Mucosa of rectum (tissue), 2 donors: ENCODE measurements around the gene BMERB1.
"Not testable (repeated sequence)": the region's sequence is repeated elsewhere in the genome, so short reads cannot be mapped to it uniquely, and the experiment has no call there.

Experiments
- H3K27ac ChIP-seq, 2 donors: one replicate each; pipeline ENCODE4 v1.7.0; 2013; ENCODE audit warnings: inconsistent platforms in 2 of 2, low read depth in 2 of 2, low read length in 2 of 2
- H3K27me3 ChIP-seq, 2 donors: one replicate each; pipeline ENCODE4 v1.7.0; 2013; ENCODE audit warnings: low read length in 2 of 2; ENCODE audit not compliant: control insufficient read depth in 2 of 2, insufficient read depth in 2 of 2
- H3K36me3 ChIP-seq, 2 donors: one replicate each; pipeline ENCODE4 v1.7.0; 2013; ENCODE audit warnings: low read length in 2 of 2; ENCODE audit not compliant: control insufficient read depth in 2 of 2, insufficient read depth in 2 of 2
- H3K4me1 ChIP-seq, 2 donors: one replicate each; pipeline ENCODE4 v1.7.0; 2013; ENCODE audit warnings: low read length in 2 of 2, mild to moderate bottlenecking in 1 of 2; ENCODE audit not compliant: control insufficient read depth in 2 of 2, insufficient read depth in 2 of 2
- H3K4me3 ChIP-seq, 2 donors: one replicate each; pipeline ENCODE4 v1.7.0; 2013; ENCODE audit warnings: low read length in 2 of 2
- H3K9ac ChIP-seq, 2 donors: one replicate each; pipeline ENCODE4 v1.7.0; 2013; ENCODE audit warnings: low read length in 2 of 2, low read depth in 1 of 2, mild to moderate bottlenecking in 1 of 2
- H3K9me3 ChIP-seq, 2 donors: one replicate each; pipeline ENCODE4 v1.7.0; 2013; ENCODE audit warnings: low read length in 2 of 2; ENCODE audit not compliant: control insufficient read depth in 2 of 2
- donor health status: healthy.
- donor health status: Normal muscosa, but diverticular disease.

Gene BMERB1

DNA sequence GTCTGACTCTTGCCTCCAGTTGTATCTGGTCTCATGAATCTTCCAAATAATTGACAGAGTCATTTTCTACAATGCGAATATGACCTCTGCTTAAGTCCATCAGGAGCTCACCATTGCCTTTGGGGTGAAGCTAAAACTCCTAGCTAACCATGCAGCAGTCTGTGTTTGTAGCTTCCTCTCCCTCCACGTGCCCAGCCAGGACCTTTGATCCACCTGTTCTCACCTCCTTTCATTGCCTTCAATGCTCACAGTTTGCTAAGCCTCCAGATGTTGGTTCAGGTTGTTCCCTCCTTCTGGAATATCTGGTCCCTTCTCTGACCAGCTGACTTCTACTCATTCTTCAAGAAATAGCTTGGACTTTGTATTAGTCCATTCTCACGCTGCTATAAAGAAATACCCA, 23.0 kb downstream of the BMERB1 start:
- Histone ChIP-seq H3K36me3 (no peaks in the 10 kb centered on the region), H3K4me1 (peaks cover 0 to 2% of the 10 kb centered on the region in 2 donors), H3K27ac (no peak overlapping the region), H3K4me3 (no peak overlapping the region), H3K27me3 (no peaks in the 10 kb centered on the region), H3K9ac (no peak overlapping the region), H3K9me3 (no peaks in the 10 kb centered on the region)

DNA sequence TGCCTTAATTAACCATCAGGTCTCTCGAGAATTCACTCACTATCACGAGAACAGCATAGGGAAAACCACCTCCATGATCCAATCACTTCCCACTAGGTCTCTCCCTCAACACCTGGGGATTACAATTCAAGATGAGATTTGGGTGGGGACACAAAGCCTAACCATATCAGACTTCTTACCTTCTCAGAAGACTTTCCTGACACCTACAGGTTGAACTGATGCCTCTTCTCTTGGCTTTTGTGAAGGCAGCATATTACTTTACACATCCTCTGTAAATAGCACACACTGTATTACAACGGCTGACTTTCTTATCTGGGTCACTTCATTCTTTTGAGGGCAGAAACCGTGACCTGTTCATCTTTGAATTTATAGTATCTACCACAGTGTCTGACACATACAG, 23.6 kb downstream of the BMERB1 start:
- no peaks in the 10 kb centered on the region for H3K27me3 ChIP-seq
- H3K9me3 ChIP-seq, result no peaks in the 10 kb centered on the region
- no peaks in the 10 kb centered on the region for H3K36me3 ChIP-seq
- H3K27ac ChIP-seq, result no peak overlapping the region
- H3K4me1 ChIP-seq, result peaks cover 0 to 2% of the 10 kb centered on the region in 2 donors
- no peak overlapping the region for H3K4me3 ChIP-seq
- H3K9ac ChIP-seq, result no peak overlapping the region

DNA sequence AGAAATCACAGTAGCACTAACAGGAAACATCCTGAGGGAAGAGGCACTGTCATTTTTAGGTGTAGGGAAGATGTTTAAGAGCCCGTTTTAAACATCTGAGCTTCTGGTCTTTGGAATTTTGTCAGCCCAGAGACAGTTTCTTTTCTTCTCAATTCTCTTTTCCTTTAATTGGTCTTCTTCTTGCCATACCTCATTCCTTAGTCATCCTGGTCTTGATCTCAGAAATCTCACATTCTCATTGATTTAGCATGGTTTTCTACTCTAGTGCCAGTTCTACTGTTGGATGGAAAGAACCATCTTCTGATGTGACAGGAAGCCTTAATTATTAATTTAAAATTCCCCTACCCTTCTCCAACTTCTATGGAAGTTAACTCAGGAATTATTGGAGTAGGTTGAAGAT, 25.4 kb downstream of the BMERB1 start:
- H3K4me3 ChIP-seq, result no peak overlapping the region
- H3K9me3 ChIP-seq, result no peaks in the 10 kb centered on the region
- no peak overlapping the region for H3K27ac ChIP-seq
- H3K9ac ChIP-seq, result no peak overlapping the region
- no peaks in the 10 kb centered on the region for H3K27me3 ChIP-seq
- H3K4me1 ChIP-seq, result peaks cover 0 to 2% of the 10 kb centered on the region in 2 donors
- H3K36me3 ChIP-seq, result no peaks in the 10 kb centered on the region

DNA sequence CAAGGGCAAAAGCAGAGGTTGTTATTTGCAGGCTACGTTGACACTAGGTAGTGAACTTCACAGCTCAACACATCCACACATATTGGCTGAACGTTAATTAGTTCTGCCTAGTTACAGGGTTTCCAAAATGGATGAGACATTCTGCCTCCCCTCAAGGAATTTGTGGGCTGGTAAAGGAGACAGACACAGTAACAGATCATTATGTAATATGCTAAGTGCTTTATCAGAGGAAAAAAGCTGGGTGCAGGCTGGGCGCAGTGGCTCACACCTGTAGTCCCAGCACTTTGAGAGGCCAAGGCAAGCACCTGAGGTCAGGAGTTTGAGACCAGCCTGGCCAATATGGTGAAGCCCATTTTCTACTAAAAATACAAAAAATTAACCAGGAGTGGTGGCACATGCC, 26.2 kb downstream of the BMERB1 start:
- Histone ChIP-seq H3K27ac (no peak overlapping the region), H3K9ac (no peak overlapping the region), H3K9me3 (no peaks in the 10 kb centered on the region), H3K4me1 (peaks cover 0 to under 1% of the 10 kb centered on the region in 2 donors), H3K4me3 (no peak overlapping the region), H3K36me3 (no peaks in the 10 kb centered on the region), H3K27me3 (no peaks in the 10 kb centered on the region)

DNA sequence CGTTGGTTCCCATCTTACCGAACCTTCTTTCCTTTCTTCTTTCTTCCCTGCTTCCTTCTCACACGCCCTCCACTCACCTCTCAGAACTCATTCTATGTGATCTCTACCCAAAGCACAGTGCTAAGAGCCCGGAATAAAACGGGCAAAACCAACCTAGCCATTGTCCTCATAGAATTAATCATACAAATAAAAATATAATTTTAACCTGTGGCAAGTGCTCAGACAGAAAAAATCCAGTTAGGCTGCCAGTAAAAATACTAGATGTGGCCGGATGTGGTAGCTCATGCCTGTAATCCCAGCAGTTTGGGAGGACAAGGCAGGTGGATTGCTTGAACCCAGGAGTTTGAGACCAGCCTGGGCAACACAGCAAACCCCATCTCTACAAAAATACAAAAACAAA, 27.0 kb downstream of the BMERB1 start:
- Histone ChIP-seq H3K36me3 (no peaks in the 10 kb centered on the region), H3K9me3 (no peaks in the 10 kb centered on the region), H3K27me3 (no peaks in the 10 kb centered on the region), H3K9ac (no peak overlapping the region), H3K4me3 (no peak overlapping the region), H3K4me1 (no peaks in the 10 kb centered on the region), H3K27ac (no peak overlapping the region)

DNA sequence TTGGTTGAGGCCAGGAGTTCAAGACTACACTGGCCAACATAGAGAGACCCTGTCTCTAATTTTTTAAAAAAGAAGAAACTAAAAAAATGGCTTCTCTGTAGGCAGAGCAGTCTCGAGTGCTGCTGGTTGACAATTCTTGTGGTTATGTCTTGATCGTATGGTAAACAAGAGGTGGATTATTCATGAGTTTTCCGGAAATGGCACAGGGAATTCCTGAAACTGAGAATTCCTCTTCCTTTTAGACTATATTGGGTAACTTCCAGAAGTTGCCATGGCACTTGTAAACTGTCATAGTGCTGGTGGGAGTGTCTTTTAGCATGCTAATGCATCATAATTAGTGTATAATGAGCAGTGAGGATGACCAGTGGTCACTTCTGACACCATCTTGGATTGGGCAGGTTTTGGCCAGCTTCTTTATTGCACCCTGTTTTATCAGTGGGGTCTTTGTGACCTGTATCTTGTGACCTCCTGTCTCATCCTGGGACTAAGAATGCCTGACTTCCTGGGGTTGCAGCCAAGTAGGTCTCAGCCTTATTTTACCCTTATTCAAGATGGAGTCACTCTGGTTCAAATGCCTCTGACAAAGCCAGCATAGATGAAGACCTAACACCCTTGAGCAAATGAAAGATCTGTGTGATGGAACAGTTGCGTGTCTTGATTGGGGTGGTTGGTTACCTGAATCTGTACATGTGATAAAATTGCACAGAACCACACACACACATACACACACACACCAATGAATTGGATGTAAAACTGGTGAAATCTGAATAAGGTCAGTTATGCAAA, 30.2 kb downstream of the BMERB1 start:
- H3K9ac ChIP-seq, result no peak overlapping the region
- H3K27ac ChIP-seq, result no peak overlapping the region
- H3K4me3 ChIP-seq, result no peak overlapping the region
- no peaks in the 10 kb centered on the region for H3K4me1 ChIP-seq
- no peaks in the 10 kb centered on the region for H3K9me3 ChIP-seq
- H3K27me3 ChIP-seq, result no peaks in the 10 kb centered on the region
- H3K36me3 ChIP-seq, result no peaks in the 10 kb centered on the region

DNA sequence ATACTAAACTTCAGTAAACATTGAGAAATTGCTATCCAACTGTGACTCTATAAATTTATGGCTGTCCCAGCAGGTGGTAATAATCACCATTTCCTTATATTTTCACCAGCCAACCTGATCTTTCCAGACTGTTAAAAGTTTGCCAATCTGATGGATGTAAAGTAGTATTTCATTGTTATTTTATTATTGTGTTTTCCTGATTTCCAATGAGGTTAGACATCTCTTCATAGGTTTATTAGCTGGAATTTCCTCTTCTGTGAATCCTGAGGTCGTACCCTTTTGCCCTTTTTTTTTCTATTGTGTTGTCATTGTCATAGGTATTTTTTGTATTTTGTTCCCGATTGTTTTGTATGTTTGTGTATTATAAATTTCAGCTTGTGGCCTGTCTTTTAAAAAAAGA, 31.7 kb downstream of the BMERB1 start:
- Histone ChIP-seq H3K27me3 (no peaks in the 10 kb centered on the region), H3K9me3 (no peaks in the 10 kb centered on the region), H3K4me3 (no peak overlapping the region), H3K9ac (no peak overlapping the region), H3K36me3 (no peaks in the 10 kb centered on the region), H3K4me1 (no peaks in the 10 kb centered on the region), H3K27ac (no peak overlapping the region)

DNA sequence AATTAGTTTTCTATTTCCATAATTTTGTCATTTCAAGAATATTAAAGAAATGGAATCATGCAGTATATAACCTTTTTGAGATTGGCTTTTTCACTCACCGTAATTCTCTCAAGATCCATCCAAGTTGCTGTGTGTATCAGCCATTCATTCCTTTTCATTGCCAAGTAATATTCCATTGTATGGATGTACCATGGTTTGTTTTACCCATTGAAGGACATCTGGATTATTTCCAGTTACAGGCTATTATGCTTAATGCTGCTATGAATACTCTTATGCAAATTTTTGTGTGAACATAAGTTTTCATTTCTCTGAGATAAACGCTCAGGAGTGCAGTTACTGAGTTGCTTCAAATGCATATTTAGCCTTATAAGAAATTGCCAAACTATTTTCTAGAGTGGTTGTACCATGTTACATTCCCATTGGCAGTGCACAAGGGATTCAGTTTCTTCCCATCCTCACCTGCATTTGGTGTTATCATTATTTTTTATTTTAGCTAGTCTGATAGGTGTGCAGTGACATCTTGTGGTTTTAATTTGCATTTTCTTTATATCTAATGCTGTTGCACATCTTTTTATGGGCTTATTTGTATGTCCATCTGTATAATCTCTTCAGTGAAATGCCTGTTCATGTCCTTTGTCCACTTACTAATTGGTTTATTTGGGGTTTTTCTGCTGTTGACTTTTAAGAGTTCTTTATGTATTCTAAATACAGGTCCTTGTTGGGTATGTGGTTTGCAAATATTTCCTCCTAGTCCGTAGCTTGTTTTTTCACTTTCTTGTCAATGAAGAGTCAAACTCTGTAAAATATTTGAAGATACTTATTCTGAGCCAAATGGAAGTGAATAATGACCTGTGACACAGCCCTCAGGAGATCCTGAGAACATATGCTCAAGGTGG, 32.7 kb downstream of the BMERB1 start:
- Histone ChIP-seq H3K4me3 (no peak overlapping the region), H3K4me1 (no peaks in the 10 kb centered on the region), H3K9ac (no peak overlapping the region), H3K27ac (no peak overlapping the region), H3K36me3 (no peaks in the 10 kb centered on the region), H3K27me3 (no peaks in the 10 kb centered on the region), H3K9me3 (no peaks in the 10 kb centered on the region)

DNA sequence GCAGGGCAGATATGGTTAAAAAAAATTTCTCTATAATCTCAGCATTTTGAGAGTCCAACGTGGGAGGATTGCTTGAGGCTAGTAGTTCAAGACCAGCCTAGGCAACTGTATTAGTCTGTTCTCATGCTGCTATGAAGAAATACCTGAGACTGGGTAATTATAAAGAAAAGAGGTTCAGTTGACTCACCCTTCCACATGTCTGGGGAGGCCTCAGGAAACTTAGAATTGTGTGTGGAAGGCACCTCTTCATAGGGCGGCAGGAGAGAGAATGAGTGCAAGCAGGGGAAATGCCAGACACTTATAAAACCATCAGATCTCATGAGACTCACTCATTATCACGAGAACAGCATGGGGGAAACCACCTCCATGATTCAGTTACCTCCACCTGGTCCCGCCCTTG, 42.6 kb downstream of the BMERB1 start:
- H3K4me3 ChIP-seq, H3K9me3 ChIP-seq, H3K27ac ChIP-seq, H3K27me3 ChIP-seq, H3K4me1 ChIP-seq, H3K36me3 ChIP-seq, H3K9ac ChIP-seq: not testable (repeated sequence)

DNA sequence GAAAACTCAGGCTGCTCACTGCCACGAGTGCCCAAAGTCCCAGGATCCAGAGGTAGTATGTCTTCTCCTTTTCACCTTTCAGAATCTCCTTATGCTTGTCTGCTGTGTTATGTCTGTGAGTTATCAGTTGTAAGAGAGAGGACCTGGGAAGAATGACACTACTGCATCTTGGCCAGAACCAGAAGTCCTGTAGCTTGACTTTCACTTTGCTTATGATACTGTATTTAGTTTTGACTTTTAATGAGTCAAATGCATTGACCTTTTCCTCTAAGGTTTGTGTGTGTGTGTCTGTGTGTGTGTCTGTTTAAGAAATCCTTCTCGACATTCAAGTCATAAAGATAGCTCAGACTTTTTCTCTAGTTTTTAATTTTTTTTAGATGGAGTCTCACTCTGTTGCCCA, 43.4 kb downstream of the BMERB1 start:
- no peaks in the 10 kb centered on the region for H3K9me3 ChIP-seq
- no peaks in the 10 kb centered on the region for H3K36me3 ChIP-seq
- H3K27me3 ChIP-seq, result no peaks in the 10 kb centered on the region
- H3K9ac ChIP-seq, result no peak overlapping the region
- no peak overlapping the region for H3K4me3 ChIP-seq
- H3K4me1 ChIP-seq, result no peaks in the 10 kb centered on the region
- H3K27ac ChIP-seq, result no peak overlapping the region
